T-cell (primary cell): ENCODE results near the gene FANCM. TPM values are rescaled to one million over a fixed set of nuclear protein-coding genes. Genes with fewer than 3 reads are reported as not detected.

Experiments used
- ATAC-seq, 4 experiments: fragments of 200-7000 bp in 3 of 4; fragments of 150-1000 bp in 1 of 4; cut with Tn5 transposase; replicated peaks in 1 of 4; 1 replicate in 3 of 4; 2 replicates in 1 of 4; pipeline ENCODE4 v1.10.0; 2021; ENCODE audit warnings: moderate library complexity in 3 of 4, mild to moderate bottlenecking in 2 of 4, moderate number of reproducible peaks in 1 of 4
- CTCF ChIA-PET, 2 donors: fragments of 300-600 bp; sonication (Branson Sonifier 250); formaldehyde crosslinking; loops; one replicate each; lab custom pipeline; 2022; ENCODE audit warnings: antibody characterized with exemption in 2 of 2; lab: Charles Lee
- POLR2A ChIA-PET, 2 donors: fragments of 300-600 bp; sonication (Branson Sonifier 250); formaldehyde crosslinking; loops; one replicate each; lab custom pipeline; 2022; ENCODE audit warnings: antibody characterized with exemption in 2 of 2; lab: Charles Lee
- DNase-seq, 35 experiments: peaks; one replicate each; pipeline versions ENCODE4 v3.0.0 to v3.0.0-alpha.2; 2013 to 2023
- H3K27ac ChIP-seq: one replicate; pipeline ENCODE4 v1.5.1; 2013; ENCODE audit warnings: low read length
- H3K27me3 ChIP-seq, 2 experiments: replicated peaks in 1 of 2; 1 replicate in 1 of 2; 2 replicates in 1 of 2; pipeline versions ENCODE4 v1.6.1 to v1.7.0; 2013; ENCODE audit warnings: low read length in 1 of 2, mixed read lengths in 1 of 2; ENCODE audit not compliant: control insufficient read depth in 2 of 2, insufficient read depth in 2 of 2; ENCODE audit errors: extremely low read depth in 1 of 2
- H3K36me3 ChIP-seq, 2 donors: 1 replicate in 1 of 2; 2 replicates in 1 of 2; pipeline versions ENCODE4 v1.6.1 to v1.7.0; 2013; ENCODE audit warnings: low read length in 1 of 2; ENCODE audit not compliant: control insufficient read depth in 2 of 2, insufficient read depth in 1 of 2; ENCODE audit errors: extremely low read depth in 1 of 2
- H3K4me1 ChIP-seq, 2 experiments: 1 replicate in 1 of 2; 2 replicates in 1 of 2; pipeline versions ENCODE4 v1.6.1 to v1.7.0; 2013; ENCODE audit warnings: low read length in 2 of 2, mixed read lengths in 1 of 2; ENCODE audit not compliant: insufficient read depth in 2 of 2, control insufficient read depth in 1 of 2; ENCODE audit errors: extremely low read depth in 1 of 2
- H3K4me3 ChIP-seq, 2 donors: 1 replicate in 1 of 2; 2 replicates in 1 of 2; pipeline versions ENCODE4 v1.5.1 to v1.7.0; 2013; ENCODE audit warnings: mild to moderate bottlenecking in 2 of 2, low read length in 1 of 2, moderate library complexity in 1 of 2; ENCODE audit not compliant: control insufficient read depth in 1 of 2; ENCODE audit errors: extremely low read depth in 1 of 2
- H3K9me3 ChIP-seq: 2 replicates; pipeline ENCODE4 v1.7.0; 2013
- H3K27ac Mint-ChIP-seq, 2 donors: one replicate each; pipeline ENCODE4 v1.8.0; 2020 to 2021; ENCODE audit warnings: mild to moderate bottlenecking in 2 of 2, mixed read lengths in 2 of 2
- H3K27me3 Mint-ChIP-seq, 2 donors: one replicate each; pipeline ENCODE4 v1.8.0; 2021 to 2022; ENCODE audit warnings: mixed read lengths in 2 of 2
- H3K36me3 Mint-ChIP-seq: one replicate; pipeline ENCODE4 v1.8.0; 2021; ENCODE audit warnings: mixed read lengths
- H3K4me1 Mint-ChIP-seq, 3 donors: one replicate each; pipeline ENCODE4 v1.8.0; 2020 to 2022; ENCODE audit warnings: mixed read lengths in 3 of 3, mild to moderate bottlenecking in 1 of 3
- H3K4me3 Mint-ChIP-seq, 3 donors: one replicate each; pipeline ENCODE4 v1.8.0; 2020 to 2022; ENCODE audit warnings: mild to moderate bottlenecking in 3 of 3, mixed read lengths in 3 of 3, moderate library complexity in 3 of 3
- H3K9me3 Mint-ChIP-seq, 3 donors: one replicate each; pipeline ENCODE4 v1.8.0; 2020 to 2022; ENCODE audit warnings: mixed read lengths in 3 of 3
- WGBS: methylation state at CpG from one replicate; pipeline ENCODE4 v1.1.5; 2013; ENCODE audit warnings: missing lambda C conversion rate; ENCODE audit not compliant: insufficient coverage; 5-methylcytosine and 5-hydroxymethylcytosine counted together
- total RNA-seq, 35 experiments: library from RNA in 6 of 35; stranded (reverse) in 6 of 35; fragments of 120-200 nt in 1 of 35; gene quantifications; one replicate each; pipeline versions ENCODE4 v1.2.1 to v1.2.4 and lab custom pipeline; 2013 to 2026

Gene FANCM
- total RNA-seq, 5 donors from 2014 or later (not counting 1 experiment from before 2014, with no cell fraction given) = 7.5 to 10.5 (median 8.7) TPM

DNA sequence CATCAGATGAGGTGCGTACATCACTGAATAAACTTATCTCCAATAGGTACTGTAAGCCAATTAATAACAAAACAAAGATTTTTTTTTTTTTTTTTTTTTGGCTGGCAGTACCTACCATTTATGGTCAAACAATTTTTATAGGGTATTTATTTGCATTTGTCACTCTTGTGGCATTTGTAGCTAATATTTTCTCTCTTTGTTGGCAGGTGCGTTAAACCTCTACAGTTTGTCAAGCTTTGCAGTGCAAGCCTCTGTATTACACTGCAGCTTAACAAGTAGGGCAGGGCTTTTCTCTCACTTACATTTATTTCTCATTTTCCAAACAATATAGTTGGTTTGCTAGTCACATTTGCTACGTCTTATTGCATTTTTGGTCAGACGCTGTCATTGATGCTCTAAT is 39.5 kb upstream of the FANCM start:
- Histone ChIP-seq H3K4me3 (no peak overlapping the region), H3K27me3 (no peaks in the 10 kb centered on the region), H3K27ac (no peak overlapping the region), H3K4me1 (no peaks in the 10 kb centered on the region), H3K9me3 (no peaks in the 10 kb centered on the region), H3K36me3 (peaks cover 0 to 42% of the 10 kb centered on the region in 2 donors)
- DNase-seq (no peak), ATAC-seq (no peak)
- ChIA-PET CTCF (no interaction called here), POLR2A (no interaction called here)
- Mint-ChIP-seq H3K27me3 (no peaks in the 10 kb centered on the region), H3K4me3 (no peak overlapping the region), H3K9me3 (no peaks in the 10 kb centered on the region), H3K4me1 (peaks cover 16 to 31% (median 28%) of the 10 kb centered on the region in 3 donors), H3K27ac (no peak overlapping the region), H3K36me3 (peaks cover 65% of the 10 kb centered on the region)
- 100% methylated on average over 2 of the region's 4 CpGs for WGBS

- POLR2A ChIA-PET = no interaction called here
Observed at GRCh38 chr14:45103806-45104205, 31.9 kb upstream of the FANCM start.

DNA sequence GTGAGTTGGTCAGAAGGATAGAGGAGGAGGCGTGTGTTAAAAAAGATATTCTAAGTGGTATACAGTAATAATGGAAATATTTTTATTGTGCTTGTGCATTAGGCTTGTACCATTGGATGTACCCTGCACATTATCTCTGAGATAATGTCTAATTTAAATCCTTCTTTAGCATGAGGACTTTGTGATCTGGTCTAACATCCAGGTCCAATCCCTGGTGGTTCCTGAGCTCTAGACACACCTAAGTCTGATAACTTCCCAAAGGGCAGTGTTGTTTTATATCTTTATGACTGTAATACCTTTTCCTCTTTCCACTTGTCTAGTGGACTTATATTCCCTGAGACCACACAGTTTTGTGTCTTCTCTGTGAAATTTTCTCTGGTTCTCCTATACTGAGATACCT is 31.2 kb upstream of the FANCM start:
- Mint-ChIP-seq H3K9me3 (no peaks in the 10 kb centered on the region), H3K27me3 (no peaks in the 10 kb centered on the region), H3K4me1 (peaks cover 0 to 5% (median 2%) of the 10 kb centered on the region in 3 donors), H3K4me3 (no peak overlapping the region), H3K36me3 (peaks cover 43% of the 10 kb centered on the region), H3K27ac (no peak overlapping the region)
- ATAC-seq (no peak), DNase-seq (no peak)
- CTCF ChIA-PET = interaction anchor here in 1 of 2 donors (0.6 to 1.0 kb wide), 2 partner anchors 10 to 65 kb away, joined by 4 to 5 read pairs; no protein-coding TSS in a partner anchor
- H3K36me3 ChIP-seq = peaks cover 0 to 46% of the 10 kb centered on the region in 2 donors
- no peaks in the 10 kb centered on the region for H3K9me3 ChIP-seq
- POLR2A ChIA-PET = interaction anchor here in 1 of 2 donors (0.5 kb wide), 1 partner anchor 129 kb away, joined by 5 read pairs; no protein-coding TSS in a partner anchor
- no peaks in the 10 kb centered on the region for H3K4me1 ChIP-seq
- H3K27ac ChIP-seq = no peak overlapping the region
- no CpG with 5 or more reads among the region's 1 CpG for WGBS
- H3K27me3 ChIP-seq = no peaks in the 10 kb centered on the region
- H3K4me3 ChIP-seq = no peak overlapping the region

More at GRCh38 chr14:45103806-45104205, 31.9 kb upstream of the FANCM start:
- ATAC-seq (no peak), DNase-seq (no peak)
- H3K27me3 Mint-ChIP-seq = no peaks in the 10 kb centered on the region
- Histone ChIP-seq H3K9me3 (no peaks in the 10 kb centered on the region), H3K4me1 (no peaks in the 10 kb centered on the region), H3K4me3 (no peak overlapping the region), H3K27ac (no peak overlapping the region), H3K27me3 (no peaks in the 10 kb centered on the region), H3K36me3 (peaks cover 0 to 46% of the 10 kb centered on the region in 2 donors)
- peaks cover 0 to 5% (median 3%) of the 10 kb centered on the region in 3 donors for H3K4me1 Mint-ChIP-seq
- CTCF ChIA-PET = interaction anchor here in 1 of 2 donors (0.6 kb wide), 1 partner anchor 66 kb away, joined by 5 read pairs; no protein-coding TSS in a partner anchor
- no peak overlapping the region for H3K4me3 Mint-ChIP-seq
- H3K27ac Mint-ChIP-seq = no peak overlapping the region
- H3K36me3 Mint-ChIP-seq = peaks cover 44% of the 10 kb centered on the region
- H3K9me3 Mint-ChIP-seq = no peaks in the 10 kb centered on the region

- DNase-seq (no peak), ATAC-seq (no peak)
- Histone ChIP-seq H3K36me3 (peaks cover 0 to 64% of the 10 kb centered on the region in 2 donors), H3K4me1 (no peaks in the 10 kb centered on the region), H3K4me3 (no peak overlapping the region), H3K9me3 (no peaks in the 10 kb centered on the region), H3K27me3 (no peaks in the 10 kb centered on the region), H3K27ac (no peak overlapping the region)
- Mint-ChIP-seq H3K36me3 (peaks cover 42% of the 10 kb centered on the region), H3K27me3 (no peaks in the 10 kb centered on the region), H3K27ac (peak overlapping the region; percentile 54 to 75), H3K4me3 (no peak overlapping the region), H3K9me3 (no peaks in the 10 kb centered on the region), H3K4me1 (peaks cover 7 to 13% (median 8%) of the 10 kb centered on the region in 3 donors)
- WGBS = 85% methylated on average over 4 of the region's 6 CpGs
- ChIA-PET POLR2A (interaction anchor here (0.6 to 1.1 kb wide), 3 partner anchors 16 to 1554 kb away, joined by 3 to 5 read pairs (median 3); no protein-coding TSS in a partner anchor), CTCF (no interaction called here)
Observed at GRCh38 chr14:45112896-45113781, 22.6 kb upstream of the FANCM start.

GRCh38 chr14:45114327-45114726 is 21.4 kb upstream of the FANCM start:
- POLR2A ChIA-PET = interaction anchor here in 1 of 2 donors (0.5 to 1.1 kb wide), 2 partner anchors 14 to 171 kb away, joined by 3 read pairs; no protein-coding TSS in a partner anchor
- H3K9me3 ChIP-seq = no peaks in the 10 kb centered on the region

DNA sequence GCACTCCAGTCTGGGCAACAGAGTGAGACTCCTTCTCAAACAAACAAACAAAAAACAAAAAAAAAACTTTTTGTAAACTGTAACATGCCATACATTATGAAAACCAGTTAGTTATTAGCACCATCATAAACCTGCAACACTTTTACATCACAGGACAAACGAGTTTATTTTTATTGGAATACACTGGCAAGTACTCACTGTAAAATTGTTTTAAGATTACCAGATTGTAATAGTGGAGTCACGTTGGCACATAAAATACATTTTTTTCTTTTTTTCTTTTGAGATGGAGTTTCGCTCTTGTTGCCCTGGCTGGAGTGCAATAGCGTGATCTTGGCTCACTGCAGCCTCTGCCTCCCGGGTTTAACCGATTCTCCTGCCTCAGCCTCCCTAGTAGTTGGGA is 17.1 kb upstream of the FANCM start:
- H3K27me3 ChIP-seq = no peaks in the 10 kb centered on the region
- peaks cover 0 to 77% of the 10 kb centered on the region in 2 donors for H3K36me3 ChIP-seq
- H3K27ac Mint-ChIP-seq = no peak overlapping the region
- ATAC-seq (no peak), DNase-seq (no peak)
- POLR2A ChIA-PET = no interaction called here
- H3K9me3 ChIP-seq = no peaks in the 10 kb centered on the region
- H3K4me3 ChIP-seq = no peak overlapping the region
- CTCF ChIA-PET = no interaction called here
- no peaks in the 10 kb centered on the region for H3K4me1 ChIP-seq
- H3K4me3 Mint-ChIP-seq = no peak overlapping the region
- 100% methylated on average over 1 of the region's 6 CpGs for WGBS
- H3K27ac ChIP-seq = no peak overlapping the region
- H3K36me3 Mint-ChIP-seq = peaks cover 48% of the 10 kb centered on the region
- no peaks in the 10 kb centered on the region for H3K27me3 Mint-ChIP-seq
- peaks cover 3 to 5% (median 4%) of the 10 kb centered on the region in 3 donors for H3K4me1 Mint-ChIP-seq
- H3K9me3 Mint-ChIP-seq = no peaks in the 10 kb centered on the region

More at GRCh38 chr14:45114327-45114726, 21.4 kb upstream of the FANCM start:
- WGBS = no CpG with 5 or more reads among the region's 3 CpGs
- Histone ChIP-seq H3K27ac (no peak overlapping the region), H3K4me3 (no peak overlapping the region), H3K27me3 (no peaks in the 10 kb centered on the region), H3K36me3 (peaks cover 0 to 72% of the 10 kb centered on the region in 2 donors), H3K4me1 (no peaks in the 10 kb centered on the region)
- DNase-seq (no peak), ATAC-seq (no peak)
- H3K4me3 Mint-ChIP-seq = no peak overlapping the region
- H3K9me3 Mint-ChIP-seq = no peaks in the 10 kb centered on the region
- H3K36me3 Mint-ChIP-seq = peaks cover 46% of the 10 kb centered on the region
- H3K27ac Mint-ChIP-seq = peak overlapping the region; percentile 39 to 79
- peaks cover 7 to 13% (median 8%) of the 10 kb centered on the region in 3 donors for H3K4me1 Mint-ChIP-seq
- H3K27me3 Mint-ChIP-seq = no peaks in the 10 kb centered on the region
- CTCF ChIA-PET = interaction anchor here in 1 of 2 donors (0.9 kb wide), 1 partner anchor 25 kb away, joined by 3 read pairs; no protein-coding TSS in a partner anchor
